VCaP (cell line): ENCODE measurements around the gene IRF7.
A peak's percentile ranks its signal among the peaks of the same experiment; 100 is the strongest.

Source experiments
- H3K27ac ChIP-seq: fragments of 450-650 bp; 2 replicates; pipeline ENCODE4 v1.5.1; 2017
- CTCF ChIP-seq: fragments of 450-650 bp; conservative IDR thresholded peaks from 2 replicates; pipeline ENCODE4 v1.5.1; 2017; ENCODE audit warnings: mild to moderate bottlenecking, moderate library complexity

Gene IRF7

DNA sequence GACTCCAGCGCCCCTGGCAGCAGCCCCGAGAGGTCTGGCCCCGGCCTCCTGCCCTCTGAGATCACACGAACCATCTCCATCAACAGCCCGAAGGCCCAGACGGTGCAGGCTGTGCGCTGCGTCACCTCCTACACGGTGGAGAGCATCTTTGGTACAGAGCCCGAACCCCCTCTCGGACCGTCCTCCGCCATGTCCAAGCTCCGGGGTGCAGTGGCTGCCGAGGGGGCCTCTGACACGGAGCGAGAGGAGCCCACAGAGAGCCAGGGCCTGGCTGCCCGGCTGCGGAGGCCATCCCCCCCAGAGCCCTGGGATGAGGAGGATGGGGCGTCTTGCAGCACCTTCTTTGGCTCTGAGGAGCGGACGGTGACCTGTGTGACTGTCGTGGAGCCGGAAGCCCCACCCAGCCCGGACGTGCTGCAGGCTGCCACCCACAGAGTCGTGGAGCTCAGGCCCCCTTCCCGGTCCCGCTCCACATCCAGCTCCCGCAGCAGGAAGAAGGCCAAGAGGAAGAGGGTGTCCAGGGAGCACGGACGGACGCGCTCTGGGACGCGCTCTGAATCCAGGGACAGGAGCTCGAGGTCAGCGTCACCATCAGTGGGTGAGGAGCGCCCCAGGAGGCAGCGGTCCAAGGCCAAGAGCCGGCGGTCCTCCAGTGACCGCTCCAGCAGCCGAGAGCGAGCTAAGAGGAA is 7.6 kb downstream of the IRF7 start:
- TF ChIP-seq CTCF: no peak
- H3K27ac ChIP-seq: no peak overlapping the region

DNA sequence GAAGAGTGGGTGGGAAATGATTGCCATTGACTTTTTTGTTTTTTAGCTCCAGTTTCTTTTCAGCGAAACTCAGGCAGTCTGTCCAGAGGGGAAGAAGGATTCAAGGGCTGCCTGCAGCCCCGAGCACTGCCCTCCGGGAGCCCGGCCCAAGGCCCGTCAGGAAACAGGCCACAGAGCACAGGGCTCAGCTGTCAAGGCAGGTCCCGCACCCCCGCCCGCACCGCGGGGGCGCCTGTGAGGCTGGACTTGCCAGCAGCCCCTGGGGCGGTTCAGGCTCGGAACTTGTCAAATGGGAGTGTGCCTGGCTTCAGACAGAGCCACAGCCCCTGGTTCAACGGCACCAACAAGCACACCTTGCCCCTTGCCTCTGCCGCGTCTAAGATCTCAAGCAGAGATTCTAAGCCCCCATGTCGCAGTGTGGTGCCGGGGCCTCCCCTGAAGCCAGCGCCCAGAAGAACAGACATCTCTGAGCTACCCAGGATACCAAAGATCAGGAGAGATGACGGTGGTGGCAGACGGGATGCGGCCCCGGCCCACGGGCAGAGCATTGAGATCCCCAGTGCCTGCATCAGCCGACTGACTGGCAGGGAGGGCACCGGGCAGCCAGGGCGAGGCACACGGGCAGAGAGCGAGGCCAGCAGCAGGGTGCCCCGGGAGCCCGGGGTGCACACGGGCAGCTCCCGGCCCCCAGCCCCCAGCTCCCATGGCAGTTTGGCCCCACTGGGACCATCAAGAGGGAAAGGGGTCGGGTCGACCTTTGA is 8.6 kb downstream of the IRF7 start:
- no peak for TF ChIP-seq CTCF
- no peak overlapping the region; the same call in 1 of the 2 replicates for H3K27ac ChIP-seq

GRCh38 chr11:606245-606644 is 9.5 kb downstream of the IRF7 start:
- H3K27ac ChIP-seq: peak overlapping the region; percentile 45
- TF ChIP-seq CTCF: no peak

GRCh38 chr11:605286-606129 is 10.2 kb downstream of the IRF7 start:
- H3K27ac ChIP-seq: peak overlapping the region; percentile 45

GRCh38 chr11:603154-603553 is 12.6 kb downstream of the IRF7 start:
- no peak for TF ChIP-seq CTCF
- H3K27ac ChIP-seq: no peak overlapping the region

More at GRCh38 chr11:605286-606129, 10.2 kb downstream of the IRF7 start:
- TF ChIP-seq CTCF: no peak

GRCh38 chr11:601573-602245 is 14.0 kb downstream of the IRF7 start:
- H3K27ac ChIP-seq: no peak overlapping the region
- TF ChIP-seq CTCF: no peak
